ENCODE results near the gene TCERG1.

Gene TCERG1

GRCh38 chr5:146520731-146521130, 73.6 kb downstream of the TCERG1 start:
- no peak overlapping the region for H3K4me3 Mint-ChIP-seq
- no peaks in the 10 kb centered on the region for H3K9me3 Mint-ChIP-seq
- DNase-seq (ENCODE audit: low spot score in 2 of 2) (no peak), ATAC-seq (ENCODE audit: low read depth) (no peak)
- peaks cover 5% of the 10 kb centered on the region for H3K4me1 Mint-ChIP-seq
- H3K27ac Mint-ChIP-seq: no peak overlapping the region
- H3K27me3 Mint-ChIP-seq: peaks cover 6% of the 10 kb centered on the region
- H3K36me3 Mint-ChIP-seq: no peaks in the 10 kb centered on the region

GRCh38 chr5:146521403-146522106, 74.4 kb downstream of the TCERG1 start:
- Mint-ChIP-seq H3K27ac (no peak overlapping the region), H3K9me3 (no peaks in the 10 kb centered on the region), H3K4me3 (no peak overlapping the region), H3K4me1 (peaks cover 2% of the 10 kb centered on the region), H3K27me3 (peaks cover 6% of the 10 kb centered on the region), H3K36me3 (no peaks in the 10 kb centered on the region)
- no peak for DNase-seq (ENCODE audit: low spot score in 2 of 2)
- no peak for ATAC-seq (ENCODE audit: low read depth)

GRCh38 chr5:146523698-146524097, 76.6 kb downstream of the TCERG1 start:
- no peak for ATAC-seq (ENCODE audit: low read depth)
- Mint-ChIP-seq H3K27ac (no peak overlapping the region), H3K27me3 (peaks cover 5% of the 10 kb centered on the region), H3K9me3 (no peaks in the 10 kb centered on the region), H3K4me1 (peaks cover 2% of the 10 kb centered on the region), H3K4me3 (no peak overlapping the region), H3K36me3 (no peaks in the 10 kb centered on the region)
- no peak for DNase-seq (ENCODE audit: low spot score in 2 of 2)

GRCh38 chr5:146527785-146528184, 80.7 kb downstream of the TCERG1 start:
- no peak for DNase-seq (ENCODE audit: low spot score in 2 of 2)
- Mint-ChIP-seq H3K36me3 (no peaks in the 10 kb centered on the region), H3K27me3 (peaks cover 4% of the 10 kb centered on the region), H3K4me3 (no peak overlapping the region), H3K27ac (no peak overlapping the region), H3K4me1 (no peaks in the 10 kb centered on the region), H3K9me3 (no peaks in the 10 kb centered on the region)
- ATAC-seq (ENCODE audit: low read depth): no peak

- H3K36me3 Mint-ChIP-seq: no peaks in the 10 kb centered on the region
- H3K4me1 Mint-ChIP-seq: peaks cover 1% of the 10 kb centered on the region
- H3K4me3 Mint-ChIP-seq: no peak overlapping the region
- no peak for DNase-seq (ENCODE audit: low spot score in 2 of 2)
- peaks cover 1% of the 10 kb centered on the region for H3K27me3 Mint-ChIP-seq
- no peak overlapping the region for H3K27ac Mint-ChIP-seq
- no peak for ATAC-seq (ENCODE audit: low read depth)
- H3K9me3 Mint-ChIP-seq: no peaks in the 10 kb centered on the region
Measured at GRCh38 chr5:146528236-146528635, 81.1 kb downstream of the TCERG1 start.

- H3K27me3 Mint-ChIP-seq: no peaks in the 10 kb centered on the region
- H3K27ac Mint-ChIP-seq: no peak overlapping the region
- no peaks in the 10 kb centered on the region for H3K9me3 Mint-ChIP-seq
- H3K4me3 Mint-ChIP-seq: no peak overlapping the region
- no peaks in the 10 kb centered on the region for H3K36me3 Mint-ChIP-seq
- H3K4me1 Mint-ChIP-seq: peaks cover 4% of the 10 kb centered on the region
- ATAC-seq (ENCODE audit: low read depth) (peak; percentile 60), DNase-seq (ENCODE audit: low spot score in 2 of 2) (no peak)
Measured at GRCh38 chr5:146529984-146530383, 82.9 kb downstream of the TCERG1 start.

- Mint-ChIP-seq H3K36me3 (no peaks in the 10 kb centered on the region), H3K9me3 (no peaks in the 10 kb centered on the region), H3K4me3 (no peak overlapping the region), H3K27me3 (peaks cover 3% of the 10 kb centered on the region), H3K27ac (no peak overlapping the region), H3K4me1 (peaks cover 4% of the 10 kb centered on the region)
- ATAC-seq (ENCODE audit: low read depth) (peak; percentile 81), DNase-seq (ENCODE audit: low spot score in 2 of 2) (peak; percentile 45 to 46)
Measured at GRCh38 chr5:146533260-146533857, 86.2 kb downstream of the TCERG1 start.

GRCh38 chr5:146533882-146534281, 86.7 kb downstream of the TCERG1 start:
- H3K4me3 Mint-ChIP-seq: no peak overlapping the region
- no peak for DNase-seq (ENCODE audit: low spot score in 2 of 2)
- peaks cover 3% of the 10 kb centered on the region for H3K27me3 Mint-ChIP-seq
- H3K4me1 Mint-ChIP-seq: peaks cover 4% of the 10 kb centered on the region
- no peak overlapping the region for H3K27ac Mint-ChIP-seq
- no peak for ATAC-seq (ENCODE audit: low read depth)
- no peaks in the 10 kb centered on the region for H3K36me3 Mint-ChIP-seq
- no peaks in the 10 kb centered on the region for H3K9me3 Mint-ChIP-seq

GRCh38 chr5:146538432-146538831, 91.3 kb downstream of the TCERG1 start:
- ATAC-seq (ENCODE audit: low read depth) (no peak), DNase-seq (ENCODE audit: low spot score in 2 of 2) (no peak)
- peaks cover 3% of the 10 kb centered on the region for H3K4me1 Mint-ChIP-seq
- no peaks in the 10 kb centered on the region for H3K9me3 Mint-ChIP-seq
- H3K27me3 Mint-ChIP-seq: peaks cover 7% of the 10 kb centered on the region
- no peaks in the 10 kb centered on the region for H3K36me3 Mint-ChIP-seq
- no peak overlapping the region for H3K27ac Mint-ChIP-seq
- H3K4me3 Mint-ChIP-seq: no peak overlapping the region

- ATAC-seq (ENCODE audit: low read depth) (no peak), DNase-seq (ENCODE audit: low spot score in 2 of 2) (no peak)
- Mint-ChIP-seq H3K9me3 (no peaks in the 10 kb centered on the region), H3K4me3 (no peak overlapping the region), H3K27ac (no peak overlapping the region), H3K4me1 (peaks cover 3% of the 10 kb centered on the region), H3K36me3 (no peaks in the 10 kb centered on the region), H3K27me3 (peaks cover 7% of the 10 kb centered on the region)
Measured at GRCh38 chr5:146539973-146540372, 92.8 kb downstream of the TCERG1 start.

GRCh38 chr5:146540414-146540813, 93.3 kb downstream of the TCERG1 start:
- H3K27me3 Mint-ChIP-seq: peaks cover 7% of the 10 kb centered on the region

GRCh38 chr5:146541958-146542849, 95.1 kb downstream of the TCERG1 start:
- H3K4me1 Mint-ChIP-seq: peaks cover 3% of the 10 kb centered on the region

More at GRCh38 chr5:146540414-146540813, 93.3 kb downstream of the TCERG1 start:
- Mint-ChIP-seq H3K4me3 (no peak overlapping the region), H3K27ac (no peak overlapping the region), H3K36me3 (no peaks in the 10 kb centered on the region), H3K9me3 (no peaks in the 10 kb centered on the region), H3K4me1 (peaks cover 3% of the 10 kb centered on the region)
- ATAC-seq (ENCODE audit: low read depth) (no peak), DNase-seq (ENCODE audit: low spot score in 2 of 2) (no peak)

GRCh38 chr5:146544232-146544631, 97.1 kb downstream of the TCERG1 start:
- no peaks in the 10 kb centered on the region for H3K36me3 Mint-ChIP-seq
- H3K4me3 Mint-ChIP-seq: no peak overlapping the region

More at GRCh38 chr5:146541958-146542849, 95.1 kb downstream of the TCERG1 start:
- Mint-ChIP-seq H3K36me3 (no peaks in the 10 kb centered on the region), H3K9me3 (no peaks in the 10 kb centered on the region), H3K4me3 (no peak overlapping the region), H3K27ac (no peak overlapping the region), H3K27me3 (peaks cover 4% of the 10 kb centered on the region)
- peak; percentile 73 for ATAC-seq (ENCODE audit: low read depth)
- DNase-seq (ENCODE audit: low spot score in 2 of 2): peak; percentile 40 to 57

GRCh38 chr5:146548781-146549449, 101.8 kb downstream of the TCERG1 start:
- Mint-ChIP-seq H3K4me3 (no peak overlapping the region), H3K4me1 (no peaks in the 10 kb centered on the region), H3K9me3 (no peaks in the 10 kb centered on the region), H3K27me3 (no peaks in the 10 kb centered on the region), H3K36me3 (no peaks in the 10 kb centered on the region), H3K27ac (no peak overlapping the region)
- ATAC-seq (ENCODE audit: low read depth) (no peak), DNase-seq (ENCODE audit: low spot score in 2 of 2) (no peak)

More at GRCh38 chr5:146544232-146544631, 97.1 kb downstream of the TCERG1 start:
- Mint-ChIP-seq H3K27ac (no peak overlapping the region), H3K9me3 (no peaks in the 10 kb centered on the region), H3K27me3 (peaks cover 4% of the 10 kb centered on the region), H3K4me1 (peaks cover 3% of the 10 kb centered on the region)
- ATAC-seq (ENCODE audit: low read depth) (no peak), DNase-seq (ENCODE audit: low spot score in 2 of 2) (no peak)

Measured in memory B cell (primary cell).